Activated CD4-positive, alpha-beta T cell treated with anti-CD3 and anti-CD28 coated beads, Interleukin-2, amount 10 ng/mL, durations not matched to agents 7 days and 5 days (primary cell): ENCODE data around the gene OR9G1. TPM values are rescaled to one million over a fixed set of nuclear protein-coding genes. Genes with fewer than 3 reads are reported as not detected.
"Not testable (repeated sequence)": the region's sequence is repeated elsewhere in the genome, so short reads cannot be mapped to it uniquely, and the experiment has no call there.

Experiments
- CTCF ChIA-PET: fragments of 350-600 bp; sonication (Branson Sonifier 250); formaldehyde crosslinking; loops from one replicate; lab custom pipeline; 2021; ENCODE audit warnings: antibody characterized with exemption; lab: Charles Lee
- POLR2A ChIA-PET: fragments of 350-600 bp; sonication (Branson Sonifier 250); formaldehyde crosslinking; loops from one replicate; lab custom pipeline; 2021; ENCODE audit warnings: antibody characterized with exemption; lab: Charles Lee
- DNase-seq: peaks from one replicate; pipeline ENCODE4 v3.0.0-alpha.2; 2020
- H3K27ac Mint-ChIP-seq: one replicate; pipeline ENCODE4 v1.8.0; 2021; ENCODE audit warnings: mild to moderate bottlenecking, moderate library complexity, mixed read lengths
- H3K27me3 Mint-ChIP-seq: one replicate; pipeline ENCODE4 v1.8.0; 2021; ENCODE audit warnings: mixed read lengths
- H3K36me3 Mint-ChIP-seq: one replicate; pipeline ENCODE4 v1.8.0; 2021; ENCODE audit warnings: low read depth, mixed read lengths
- H3K4me1 Mint-ChIP-seq: one replicate; pipeline ENCODE4 v1.8.0; 2021; ENCODE audit warnings: mixed read lengths
- H3K4me3 Mint-ChIP-seq: one replicate; pipeline ENCODE4 v1.8.0; 2021; ENCODE audit warnings: mild to moderate bottlenecking, moderate library complexity, mixed read lengths
- H3K9me3 Mint-ChIP-seq: one replicate; pipeline ENCODE4 v1.8.0; 2021; ENCODE audit warnings: mixed read lengths
- total RNA-seq, 2 experiments: library from RNA; stranded (reverse); gene quantifications; one replicate each; pipeline ENCODE4 v1.2.3, GENCODE V29; 2021

The OR9G1 gene
- total RNA-seq: not detected

GRCh38 chr11:56698795-56699194, at the start of gene OR9G1:
Gene OR9G1 (plus strand): TSS chr11:56699095. CDS start chr11:56700388, 1,293 bp downstream.
- H3K27me3 Mint-ChIP-seq: no peaks in the 10 kb centered on the region
- ChIA-PET POLR2A (no interaction called here), CTCF (no interaction called here)
- no peaks in the 10 kb centered on the region for H3K9me3 Mint-ChIP-seq
- no peak within 1 kb of the TSS for H3K27ac Mint-ChIP-seq
- no peaks in the 10 kb centered on the region for H3K36me3 Mint-ChIP-seq
- H3K4me3 Mint-ChIP-seq: no peak within 1 kb of the TSS
- DNase-seq: no peak
- no peaks in the 10 kb centered on the region for H3K4me1 Mint-ChIP-seq

GRCh38 chr11:56659755-56660154, 39.1 kb upstream of the OR9G1 start:
- ChIA-PET POLR2A (no interaction called here), CTCF (no interaction called here)
- no peaks in the 10 kb centered on the region for H3K9me3 Mint-ChIP-seq
- DNase-seq: no peak
- no peak overlapping the region for H3K27ac Mint-ChIP-seq
- no peak overlapping the region for H3K4me3 Mint-ChIP-seq
- H3K36me3 Mint-ChIP-seq: no peaks in the 10 kb centered on the region
- H3K4me1 Mint-ChIP-seq: no peaks in the 10 kb centered on the region
- no peaks in the 10 kb centered on the region for H3K27me3 Mint-ChIP-seq

GRCh38 chr11:56663386-56663785, 35.5 kb upstream of the OR9G1 start, which contains the start of gene OR5AR1:
Gene OR5AR1 (plus strand): TSS chr11:56663686. CDS start chr11:56663686, 0 bp downstream.
- Mint-ChIP-seq H3K9me3 (no peaks in the 10 kb centered on the region), H3K27me3 (no peaks in the 10 kb centered on the region), H3K27ac (no peak within 1 kb of the TSS), H3K4me1 (no peaks in the 10 kb centered on the region), H3K4me3 (no peak within 1 kb of the TSS), H3K36me3 (no peaks in the 10 kb centered on the region)
- DNase-seq: no peak
- ChIA-PET CTCF (no interaction called here), POLR2A (no interaction called here)

- Mint-ChIP-seq H3K27me3 (no peaks in the 10 kb centered on the region), H3K4me1 (no peaks in the 10 kb centered on the region), H3K36me3 (no peaks in the 10 kb centered on the region), H3K27ac (no peak overlapping the region), H3K4me3 (no peak overlapping the region), H3K9me3 (no peaks in the 10 kb centered on the region)
- DNase-seq: no peak
- POLR2A ChIA-PET: no interaction called here
- CTCF ChIA-PET: no interaction called here
Observed at GRCh38 chr11:56670984-56671383, 27.9 kb upstream of the OR9G1 start.

GRCh38 chr11:56688554-56689100, 10.3 kb upstream of the OR9G1 start:
- no peaks in the 10 kb centered on the region for H3K4me1 Mint-ChIP-seq
- H3K4me3 Mint-ChIP-seq: no peak overlapping the region
- CTCF ChIA-PET: no interaction called here
- POLR2A ChIA-PET: no interaction called here
- DNase-seq: no peak
- H3K27ac Mint-ChIP-seq: no peak overlapping the region
- peaks cover 5% of the 10 kb centered on the region for H3K9me3 Mint-ChIP-seq
- no peaks in the 10 kb centered on the region for H3K27me3 Mint-ChIP-seq
- no peaks in the 10 kb centered on the region for H3K36me3 Mint-ChIP-seq

- CTCF ChIA-PET, DNase-seq, H3K4me3 Mint-ChIP-seq, H3K27me3 Mint-ChIP-seq, H3K36me3 Mint-ChIP-seq, POLR2A ChIA-PET, H3K4me1 Mint-ChIP-seq, H3K9me3 Mint-ChIP-seq, H3K27ac Mint-ChIP-seq: not testable (repeated sequence)
Observed at GRCh38 chr11:56691179-56691578, 7.7 kb upstream of the OR9G1 start.

- H3K9me3 Mint-ChIP-seq: no peaks in the 10 kb centered on the region
- no peak for DNase-seq
- ChIA-PET POLR2A (no interaction called here), CTCF (no interaction called here)
- no peak overlapping the region for H3K4me3 Mint-ChIP-seq
- no peaks in the 10 kb centered on the region for H3K4me1 Mint-ChIP-seq
- H3K27me3 Mint-ChIP-seq: no peaks in the 10 kb centered on the region
- H3K36me3 Mint-ChIP-seq: no peaks in the 10 kb centered on the region
- H3K27ac Mint-ChIP-seq: no peak overlapping the region
Observed at GRCh38 chr11:56693428-56693827, 5.5 kb upstream of the OR9G1 start.

GRCh38 chr11:56700242-56700913, 1.5 kb downstream of the OR9G1 start:
- H3K36me3 Mint-ChIP-seq: no peaks in the 10 kb centered on the region
- ChIA-PET POLR2A (no interaction called here), CTCF (no interaction called here)
- H3K27ac Mint-ChIP-seq: no peak overlapping the region
- no peaks in the 10 kb centered on the region for H3K27me3 Mint-ChIP-seq
- no peak overlapping the region for H3K4me3 Mint-ChIP-seq
- peaks cover under 1% of the 10 kb centered on the region for H3K9me3 Mint-ChIP-seq
- DNase-seq: no peak
- no peaks in the 10 kb centered on the region for H3K4me1 Mint-ChIP-seq

- Mint-ChIP-seq H3K4me1 (no peaks in the 10 kb centered on the region), H3K9me3 (peaks cover 5% of the 10 kb centered on the region), H3K36me3 (no peaks in the 10 kb centered on the region), H3K4me3 (no peak overlapping the region), H3K27me3 (no peaks in the 10 kb centered on the region), H3K27ac (no peak overlapping the region)
- ChIA-PET POLR2A (no interaction called here), CTCF (no interaction called here)
- DNase-seq: no peak
Observed at GRCh38 chr11:56700914-56701485, 2.1 kb downstream of the OR9G1 start.

GRCh38 chr11:56705784-56706396, 7.0 kb downstream of the OR9G1 start:
- H3K4me3 Mint-ChIP-seq: no peak overlapping the region
- CTCF ChIA-PET: no interaction called here
- no peak overlapping the region for H3K27ac Mint-ChIP-seq
- no peaks in the 10 kb centered on the region for H3K36me3 Mint-ChIP-seq
- no peak for DNase-seq
- no peaks in the 10 kb centered on the region for H3K4me1 Mint-ChIP-seq
- H3K27me3 Mint-ChIP-seq: no peaks in the 10 kb centered on the region
- peaks cover 7% of the 10 kb centered on the region for H3K9me3 Mint-ChIP-seq
- POLR2A ChIA-PET: no interaction called here

GRCh38 chr11:56706486-56706885, 7.6 kb downstream of the OR9G1 start:
- Mint-ChIP-seq H3K36me3 (no peaks in the 10 kb centered on the region), H3K9me3 (peaks cover 10% of the 10 kb centered on the region), H3K27me3 (no peaks in the 10 kb centered on the region), H3K4me1 (no peaks in the 10 kb centered on the region), H3K27ac (no peak overlapping the region), H3K4me3 (no peak overlapping the region)
- DNase-seq: no peak
- ChIA-PET POLR2A (no interaction called here), CTCF (no interaction called here)

- DNase-seq: no peak
- no peaks in the 10 kb centered on the region for H3K4me1 Mint-ChIP-seq
- POLR2A ChIA-PET: no interaction called here
- peaks cover 8% of the 10 kb centered on the region for H3K9me3 Mint-ChIP-seq
- no peak overlapping the region for H3K27ac Mint-ChIP-seq
- no peaks in the 10 kb centered on the region for H3K36me3 Mint-ChIP-seq
- H3K27me3 Mint-ChIP-seq: no peaks in the 10 kb centered on the region
- H3K4me3 Mint-ChIP-seq: no peak overlapping the region
- CTCF ChIA-PET: no interaction called here
Observed at GRCh38 chr11:56714206-56714605, 15.3 kb downstream of the OR9G1 start.

GRCh38 chr11:56716379-56716854, 17.5 kb downstream of the OR9G1 start:
- no peaks in the 10 kb centered on the region for H3K36me3 Mint-ChIP-seq
- peaks cover 7% of the 10 kb centered on the region for H3K9me3 Mint-ChIP-seq
- no peaks in the 10 kb centered on the region for H3K4me1 Mint-ChIP-seq
- CTCF ChIA-PET: interaction anchor here (0.6 kb wide), 1 partner anchor 338 kb away, joined by 3 read pairs; no protein-coding TSS in a partner anchor
- DNase-seq: no peak
- H3K4me3 Mint-ChIP-seq: no peak overlapping the region
- H3K27ac Mint-ChIP-seq: no peak overlapping the region
- POLR2A ChIA-PET: no interaction called here
- H3K27me3 Mint-ChIP-seq: no peaks in the 10 kb centered on the region
